Measurements from ENCODE around the gene CECR2.

Gene CECR2

GRCh38 chr22:17536269-17536668 is 167.0 kb downstream of the CECR2 start:
- H3K27me3 ChIP-seq (ENCODE audit: insufficient read depth, poor library complexity, severe bottlenecking): no peaks in the 10 kb centered on the region
- no peak overlapping the region for H3K4me3 ChIP-seq (replicated peaks; ENCODE audit: insufficient read depth, low read length)
- no peak for TF ChIP-seq REST (IDR thresholded peaks at IDR 0.05; ENCODE audit: insufficient replicate concordance, low read depth)
- no peak for TF ChIP-seq POLR2AphosphoS5 (IDR thresholded peaks at IDR 0.05; ENCODE audit: low read depth)
- TF ChIP-seq SPI1 (IDR thresholded peaks at IDR 0.05; ENCODE audit: borderline replicate concordance, low read depth): no peak
- no peak for TF ChIP-seq GABPA (IDR thresholded peaks at IDR 0.05; ENCODE audit: low read depth)
- TF ChIP-seq CTCF (IDR thresholded peaks at IDR 0.05; ENCODE audit: insufficient read depth, low read length): no peak
- H3K27ac ChIP-seq (replicated peaks): no peak overlapping the region
- no peak for DNase-seq (ENCODE audit: low read depth in 1 of 2, low spot score in 1 of 2)

GRCh38 chr22:17537155-17537554 is 167.9 kb downstream of the CECR2 start:
- H3K27me3 ChIP-seq (ENCODE audit: insufficient read depth, poor library complexity, severe bottlenecking): no peaks in the 10 kb centered on the region
- TF ChIP-seq POLR2AphosphoS5 (IDR thresholded peaks at IDR 0.05; ENCODE audit: low read depth) (no peak), REST (IDR thresholded peaks at IDR 0.05; ENCODE audit: insufficient replicate concordance, low read depth) (no peak), SPI1 (IDR thresholded peaks at IDR 0.05; ENCODE audit: borderline replicate concordance, low read depth) (no peak), CTCF (IDR thresholded peaks at IDR 0.05; ENCODE audit: insufficient read depth, low read length) (no peak), GABPA (IDR thresholded peaks at IDR 0.05; ENCODE audit: low read depth) (no peak)
- no peak for DNase-seq (ENCODE audit: low read depth in 1 of 2, low spot score in 1 of 2)
- H3K4me3 ChIP-seq (replicated peaks; ENCODE audit: insufficient read depth, low read length): no peak overlapping the region
- H3K27ac ChIP-seq (replicated peaks): no peak overlapping the region

DNA sequence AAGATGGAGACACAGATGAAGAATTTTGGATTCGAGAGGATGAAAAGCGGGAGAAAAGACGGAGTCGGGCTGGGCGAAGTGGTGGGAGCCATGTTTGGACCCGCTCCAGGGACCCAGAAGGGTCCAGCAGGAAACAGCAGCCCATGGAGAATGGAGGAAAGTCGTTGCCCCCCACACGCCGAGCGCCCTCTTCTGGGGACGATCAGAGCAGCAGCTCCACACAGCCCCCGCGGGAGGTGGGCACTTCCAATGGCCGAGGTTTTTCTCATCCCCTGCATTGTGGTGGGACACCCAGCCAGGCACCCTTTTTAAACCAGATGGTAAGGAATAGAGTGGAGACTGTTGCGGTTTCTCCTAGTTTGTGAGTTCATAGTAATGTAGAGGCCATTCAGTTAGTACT is 171.2 kb downstream of the CECR2 start:
- DNase-seq (ENCODE audit: low read depth in 1 of 2, low spot score in 1 of 2): no peak
- no peak overlapping the region for H3K27ac ChIP-seq (replicated peaks)
- no peaks in the 10 kb centered on the region for H3K27me3 ChIP-seq (ENCODE audit: insufficient read depth, poor library complexity, severe bottlenecking)
- no peak for TF ChIP-seq CTCF (IDR thresholded peaks at IDR 0.05; ENCODE audit: insufficient read depth, low read length)
- no peak for TF ChIP-seq SPI1 (IDR thresholded peaks at IDR 0.05; ENCODE audit: borderline replicate concordance, low read depth)
- no peak for TF ChIP-seq POLR2AphosphoS5 (IDR thresholded peaks at IDR 0.05; ENCODE audit: low read depth)
- no peak for TF ChIP-seq REST (IDR thresholded peaks at IDR 0.05; ENCODE audit: insufficient replicate concordance, low read depth)
- no peak for TF ChIP-seq GABPA (IDR thresholded peaks at IDR 0.05; ENCODE audit: low read depth)
- H3K4me3 ChIP-seq (replicated peaks; ENCODE audit: insufficient read depth, low read length): no peak overlapping the region
